HG02588 (cell line): ENCODE measurements around the gene NCSTN.

Source experiments
- ATAC-seq: cut with Tn5 transposase; IDR thresholded peaks from one replicate; pipeline ENCODE4 v1.9.1; 2021; ENCODE audit warnings: mild to moderate bottlenecking, moderate library complexity; ENCODE audit not compliant: unreplicated experiment

NCSTN gene

GRCh38 chr1:160342953-160343869 lies at the start of gene NCSTN, which contains the start of gene COPA:
Gene NCSTN (plus strand): TSS chr1:160343383. CDS start chr1:160343397, 14 bp downstream.
Gene COPA (minus strand): TSS chr1:160343250. CDS start chr1:160343170, 80 bp downstream.
- ATAC-seq = peak; percentile 89

- ATAC-seq = no peak
Measured at GRCh38 chr1:160296036-160296435, 47.1 kb upstream of the NCSTN start.

GRCh38 chr1:160300173-160300572 lies 43.0 kb upstream of the NCSTN start:
- ATAC-seq = no peak

- ATAC-seq = no peak
Measured at GRCh38 chr1:160307118-160307791, 35.9 kb upstream of the NCSTN start.

GRCh38 chr1:160308451-160309184 lies 34.6 kb upstream of the NCSTN start:
- no peak for ATAC-seq

GRCh38 chr1:160309185-160309557 lies 34.0 kb upstream of the NCSTN start:
- no peak for ATAC-seq

DNA sequence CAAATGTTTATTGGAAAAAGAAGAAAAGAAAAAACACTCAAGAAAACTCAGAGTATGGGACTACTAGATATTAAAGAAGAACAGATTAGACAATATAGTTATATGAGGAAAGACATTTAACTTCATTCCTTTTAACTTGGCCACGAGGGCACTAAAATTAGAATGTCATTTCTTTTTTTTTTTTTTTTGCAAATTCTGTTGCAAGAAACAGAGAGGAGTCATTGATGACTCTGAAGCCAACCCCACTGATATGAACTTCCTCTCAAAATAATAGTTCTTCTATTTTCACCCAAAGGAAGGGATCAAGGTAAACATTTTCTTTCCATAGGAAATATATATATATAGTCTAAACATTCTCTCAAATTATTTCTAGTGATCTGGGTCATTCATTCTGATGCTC lies 33.6 kb upstream of the NCSTN start:
- no peak for ATAC-seq

- no peak for ATAC-seq
Measured at GRCh38 chr1:160315359-160315758, 27.8 kb upstream of the NCSTN start.

DNA sequence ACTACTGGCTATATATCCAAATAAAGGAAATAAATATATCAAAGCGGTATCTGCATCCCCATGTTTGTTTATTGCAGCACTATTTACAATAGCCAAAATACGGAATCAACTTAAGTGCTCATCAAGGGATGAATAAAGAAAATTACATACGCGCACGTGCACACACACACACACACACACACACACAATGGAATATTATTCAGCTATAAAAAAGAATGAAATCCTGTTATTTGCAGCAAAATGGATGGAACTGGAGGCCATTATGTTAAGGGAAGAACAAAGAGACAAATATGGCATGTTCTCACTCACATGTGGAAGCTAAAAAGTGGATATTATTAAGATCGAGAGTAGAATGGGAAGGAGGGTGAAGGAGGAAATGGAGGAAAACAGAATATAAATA lies 20.4 kb upstream of the NCSTN start:
- ATAC-seq = no peak

DNA sequence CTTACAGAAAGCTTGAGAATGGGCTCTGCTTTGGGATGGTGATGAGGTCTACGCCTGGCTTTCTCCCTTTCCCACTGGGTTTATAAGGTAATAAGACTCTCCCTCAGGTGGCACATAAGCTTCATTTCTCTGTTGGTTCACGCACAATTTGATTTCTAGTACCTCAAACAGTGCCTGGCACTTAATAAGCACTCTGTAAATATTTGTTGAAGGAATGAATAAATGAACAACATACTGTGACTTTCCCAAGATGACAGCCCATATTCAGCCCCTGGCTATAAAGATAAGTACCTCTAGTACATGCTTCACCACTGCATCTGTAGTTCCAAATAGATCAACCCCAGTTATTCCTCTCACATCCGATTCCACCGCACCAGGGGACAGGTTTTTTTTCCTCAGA lies 17.9 kb upstream of the NCSTN start:
- no peak for ATAC-seq

DNA sequence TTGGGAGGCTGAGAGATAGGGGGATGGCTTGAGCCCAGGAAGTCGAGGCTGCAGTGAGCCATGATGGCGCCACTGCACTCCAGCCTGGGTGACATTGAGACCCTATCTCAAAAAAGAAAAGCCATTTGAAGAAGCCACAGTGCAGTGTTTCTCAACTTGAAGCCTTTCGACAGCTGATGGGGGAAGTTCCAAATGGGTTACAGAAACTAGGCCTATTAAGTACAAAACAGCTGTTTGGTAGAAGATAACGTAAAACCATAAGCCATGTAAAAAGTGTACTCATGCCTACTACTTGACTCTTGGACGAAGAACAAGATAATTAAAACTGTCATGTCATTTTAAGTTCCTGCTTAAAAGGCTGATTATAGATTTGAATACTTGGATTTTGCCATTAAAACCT lies 16.8 kb upstream of the NCSTN start:
- no peak for ATAC-seq

- ATAC-seq = no peak
Measured at GRCh38 chr1:160328184-160328583, 15.0 kb upstream of the NCSTN start.

DNA sequence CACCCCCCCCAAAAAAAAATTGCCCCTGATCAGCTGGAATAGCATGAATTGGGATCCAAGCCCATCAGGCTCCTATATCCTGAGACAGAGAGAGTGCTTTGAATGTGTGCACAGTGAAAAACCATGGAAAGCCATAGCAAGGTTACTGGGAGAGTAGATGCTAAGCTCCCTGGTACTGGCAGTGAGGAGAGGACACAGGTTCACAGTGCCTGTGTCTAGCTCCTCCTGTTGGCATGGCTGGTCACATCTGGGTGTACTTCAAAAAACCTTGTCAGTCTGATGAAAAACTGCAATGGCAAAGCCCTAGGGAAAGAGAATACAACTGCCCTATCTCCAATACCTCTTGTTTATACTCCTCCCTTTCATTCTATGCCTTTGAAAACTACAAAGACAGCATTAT lies 13.1 kb upstream of the NCSTN start:
- no peak for ATAC-seq

DNA sequence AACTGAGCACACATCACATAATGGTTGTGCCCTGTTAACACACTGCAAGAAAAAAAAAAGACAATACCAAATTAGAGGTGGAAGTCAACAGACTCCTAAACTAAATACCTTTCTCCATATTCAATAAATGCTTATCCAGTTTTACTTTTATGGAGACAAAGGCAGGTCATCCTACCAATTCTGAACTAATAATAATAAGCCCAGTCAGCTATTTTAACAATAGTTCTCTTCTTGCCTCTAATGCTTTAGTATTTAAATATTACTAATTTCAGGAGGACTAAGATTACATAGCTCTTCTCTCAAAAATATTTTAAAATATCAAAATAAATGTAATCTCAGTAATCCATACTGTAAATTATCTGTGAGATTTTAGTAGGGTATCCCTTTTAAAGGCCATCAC lies 10.7 kb upstream of the NCSTN start:
- ATAC-seq = no peak

DNA sequence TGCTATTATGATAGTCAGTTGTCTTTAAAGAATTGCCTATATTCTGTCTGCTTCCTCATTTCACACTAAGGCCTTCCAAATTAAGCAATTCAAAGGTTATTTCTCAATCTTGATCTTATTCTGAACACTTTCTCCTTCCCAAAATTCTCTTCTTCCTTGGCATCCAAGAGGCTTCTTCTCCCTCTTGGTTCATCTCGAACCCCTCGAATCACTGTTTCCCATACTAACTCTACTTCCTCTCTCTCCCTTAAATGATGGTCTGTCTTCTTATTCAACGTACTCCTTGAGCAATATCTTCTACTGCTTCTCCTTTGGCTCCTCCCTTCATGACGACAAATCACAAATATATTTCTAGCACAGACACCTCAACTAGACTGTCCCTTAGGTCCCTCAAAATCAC lies 4.6 kb upstream of the NCSTN start:
- ATAC-seq = no peak

DNA sequence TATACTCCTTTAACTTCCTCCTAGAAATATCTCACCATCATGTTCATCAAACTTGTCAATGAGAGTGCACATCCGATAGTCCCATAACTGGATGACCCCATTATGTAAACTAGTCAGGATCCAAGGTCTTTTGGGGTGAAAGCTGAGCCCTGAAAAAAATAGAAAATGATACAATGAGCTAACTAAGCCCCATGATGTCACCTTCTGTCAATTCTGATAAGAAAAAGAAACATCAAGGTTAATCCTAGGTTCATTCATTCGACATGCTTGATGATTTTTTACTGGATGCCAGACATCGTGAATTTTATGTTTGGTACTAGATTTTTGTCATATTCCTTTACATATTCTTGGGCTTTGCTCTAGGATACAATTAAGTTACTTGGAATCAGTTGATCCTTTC lies 3.0 kb upstream of the NCSTN start:
- no peak for ATAC-seq

DNA sequence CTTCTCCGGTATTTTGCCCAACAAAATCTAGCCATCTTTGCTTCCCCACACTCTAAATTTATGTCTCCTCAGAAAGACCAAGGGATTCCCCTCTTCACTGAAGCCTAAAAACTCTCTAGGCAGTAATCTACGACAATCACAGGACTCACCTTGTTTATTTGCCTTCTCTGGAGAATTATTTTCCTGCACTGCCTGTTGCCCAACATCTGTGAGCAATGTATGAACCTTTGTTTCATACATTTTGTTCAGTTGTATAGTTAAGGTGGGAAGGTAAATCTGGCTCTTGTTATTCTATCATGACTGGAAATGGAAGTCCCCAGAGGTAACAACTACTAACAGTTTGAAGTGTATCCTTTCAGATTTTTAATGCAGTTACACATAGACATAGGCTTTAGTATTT lies 2.3 kb upstream of the NCSTN start:
- no peak for ATAC-seq

- ATAC-seq = no peak
Measured at GRCh38 chr1:160342526-160342925, 657 bp upstream of the NCSTN start.

DNA sequence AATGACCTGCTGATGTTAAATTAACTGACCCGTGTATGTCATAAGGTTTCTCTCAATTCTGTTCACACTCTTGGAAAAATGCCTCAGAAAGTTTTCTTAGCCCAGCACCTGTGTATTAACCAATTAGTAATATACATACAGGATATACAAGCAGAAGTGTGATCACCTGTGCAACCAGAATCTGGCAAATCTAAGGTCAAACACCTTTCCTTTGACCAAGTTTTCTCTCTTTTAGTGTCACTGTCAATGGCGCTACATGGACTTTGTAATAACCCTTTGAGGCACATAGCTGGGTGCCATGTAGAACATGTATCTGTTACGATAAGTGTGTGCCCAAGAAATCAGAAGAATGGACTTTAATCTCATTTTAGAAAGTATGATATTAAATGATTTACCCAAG lies 1.1 kb downstream of the NCSTN start:
- ATAC-seq = no peak

- ATAC-seq = no peak
Measured at GRCh38 chr1:160344936-160345335, 1.8 kb downstream of the NCSTN start.

DNA sequence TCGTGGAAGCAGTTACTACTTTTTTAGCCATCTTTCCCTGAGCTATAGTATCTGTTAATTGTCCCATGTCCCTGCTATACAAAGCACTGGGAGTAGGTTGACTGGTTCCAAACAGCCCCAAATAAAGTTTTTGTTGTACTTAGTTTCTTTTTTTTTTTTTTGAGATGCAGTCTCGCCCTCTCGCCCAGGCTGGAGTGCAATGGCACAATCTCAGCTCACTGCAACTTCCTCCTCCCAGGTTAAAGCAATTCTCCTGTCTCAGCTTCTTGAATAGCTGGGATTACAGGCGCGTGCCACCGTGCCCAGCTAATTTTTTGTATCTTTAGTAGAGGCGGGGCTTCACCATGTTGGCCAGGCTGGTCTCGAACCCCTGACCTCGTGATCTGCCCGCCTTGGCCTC lies 3.3 kb downstream of the NCSTN start:
- no peak for ATAC-seq

GRCh38 chr1:160346958-160347357 lies 3.8 kb downstream of the NCSTN start:
- no peak for ATAC-seq
